ENCODE data around the gene TEX52.

TEX52 gene

GRCh38 chr12:2895051-2895451, 38.2 kb upstream of the TEX52 start:
- no peak for DNase-seq (ENCODE audit: low spot score)
- TF ChIP-seq CTCF (IDR thresholded peaks at IDR 0.05; ENCODE audit: extremely low read depth, insufficient read depth, missing control alignments), result no peak
- in situ Hi-C loops (cut with MboI; ENCODE audit: low pct_unique_long_range_greater_than_20kb, low sequenced_read_pairs, unreplicated experiment), result loop anchor here (25.0 kb wide), 1 partner anchor 142 kb away; no protein-coding TSS in a partner anchor

- in situ Hi-C loops (cut with MboI; ENCODE audit: low pct_unique_long_range_greater_than_20kb, low sequenced_read_pairs, unreplicated experiment), result loop anchor here (25.0 kb wide), 1 partner anchor 144 kb away; no protein-coding TSS in a partner anchor
- TF ChIP-seq CTCF (IDR thresholded peaks at IDR 0.05; ENCODE audit: extremely low read depth, insufficient read depth, missing control alignments), result no peak
- DNase-seq (ENCODE audit: low spot score), result no peak
Measured at GRCh38 chr12:2893007-2893406, 36.2 kb upstream of the TEX52 start.

GRCh38 chr12:2892246-2892645, 35.4 kb upstream of the TEX52 start:
- in situ Hi-C loops (cut with MboI; ENCODE audit: low pct_unique_long_range_greater_than_20kb, low sequenced_read_pairs, unreplicated experiment), result loop anchor here (25.0 kb wide), 1 partner anchor 145 kb away; no protein-coding TSS in a partner anchor
- DNase-seq (ENCODE audit: low spot score), result no peak
- TF ChIP-seq CTCF (IDR thresholded peaks at IDR 0.05; ENCODE audit: extremely low read depth, insufficient read depth, missing control alignments), result no peak

GRCh38 chr12:2891240-2892053, 34.6 kb upstream of the TEX52 start:
- in situ Hi-C loops (cut with MboI; ENCODE audit: low pct_unique_long_range_greater_than_20kb, low sequenced_read_pairs, unreplicated experiment), result loop anchor here (25.0 kb wide), 1 partner anchor 146 kb away; no protein-coding TSS in a partner anchor
- no peak for DNase-seq (ENCODE audit: low spot score)
- TF ChIP-seq CTCF (IDR thresholded peaks at IDR 0.05; ENCODE audit: extremely low read depth, insufficient read depth, missing control alignments), result no peak

GRCh38 chr12:2890388-2891239, 33.8 kb upstream of the TEX52 start, which contains the start of gene TULP3:
Gene TULP3, plus strand, starts transcription at chr12:2890891. Its CDS starts 57 bp downstream, at chr12:2890948.
- no peak for TF ChIP-seq CTCF (IDR thresholded peaks at IDR 0.05; ENCODE audit: extremely low read depth, insufficient read depth, missing control alignments)
- in situ Hi-C loops (cut with MboI; ENCODE audit: low pct_unique_long_range_greater_than_20kb, low sequenced_read_pairs, unreplicated experiment), result loop anchor here (25.0 kb wide), 1 partner anchor 147 kb away; no protein-coding TSS in a partner anchor
- DNase-seq (ENCODE audit: low spot score), result peak; percentile 95

GRCh38 chr12:2890001-2890387, 33.2 kb upstream of the TEX52 start:
- no peak for DNase-seq (ENCODE audit: low spot score)
- in situ Hi-C loops (cut with MboI; ENCODE audit: low pct_unique_long_range_greater_than_20kb, low sequenced_read_pairs, unreplicated experiment), result loop anchor here (25.0 kb wide), 1 partner anchor 147 kb away; no protein-coding TSS in a partner anchor
- no peak for TF ChIP-seq CTCF (IDR thresholded peaks at IDR 0.05; ENCODE audit: extremely low read depth, insufficient read depth, missing control alignments)

Data from GM13977 (cell line).